HG03378 (cell line): ENCODE measurements around the gene ZNF587.
"Not testable (repeated sequence)": the region's sequence is repeated elsewhere in the genome, so short reads cannot be mapped to it uniquely, and the experiment has no call there.

Source experiments
- ATAC-seq: cut with Tn5 transposase; IDR thresholded peaks from one replicate; pipeline ENCODE4 v1.9.1; 2021; ENCODE audit warnings: mild to moderate bottlenecking, moderate library complexity; ENCODE audit not compliant: unreplicated experiment

Gene ZNF587

GRCh38 chr19:57821501-57821900 is 28.2 kb upstream of the ZNF587 start:
- not testable (repeated sequence) for ATAC-seq

- not testable (repeated sequence) for ATAC-seq
Measured at GRCh38 chr19:57823155-57823554, 26.5 kb upstream of the ZNF587 start.

GRCh38 chr19:57823608-57824007 is 26.1 kb upstream of the ZNF587 start:
- not testable (repeated sequence) for ATAC-seq

- no peak for ATAC-seq
Measured at GRCh38 chr19:57825511-57825910, 24.1 kb upstream of the ZNF587 start.

GRCh38 chr19:57829316-57829715 is 20.3 kb upstream of the ZNF587 start:
- no peak for ATAC-seq

GRCh38 chr19:57830071-57830602 is 19.5 kb upstream of the ZNF587 start, which contains the start of gene ZNF587B:
TSS of gene ZNF587B (plus strand) at chr19:57830299. CDS start at chr19:57830529, 230 bp downstream.
- ATAC-seq = no peak

GRCh38 chr19:57836991-57837390 is 12.7 kb upstream of the ZNF587 start:
- ATAC-seq = not testable (repeated sequence)

- not testable (repeated sequence) for ATAC-seq
Measured at GRCh38 chr19:57838622-57839191, 11.0 kb upstream of the ZNF587 start.

GRCh38 chr19:57841122-57841763 is 8.4 kb upstream of the ZNF587 start:
- ATAC-seq = no peak

- ATAC-seq = not testable (repeated sequence)
Measured at GRCh38 chr19:57847164-57847563, 2.5 kb upstream of the ZNF587 start.

- peak; percentile 25 for ATAC-seq
Measured at GRCh38 chr19:57849162-57849665, 445 bp upstream of the ZNF587 start.

- ATAC-seq = no peak
Measured at GRCh38 chr19:57850553-57851017, 926 bp downstream of the ZNF587 start.

GRCh38 chr19:57851812-57852603 is 2.3 kb downstream of the ZNF587 start:
- ATAC-seq = not testable (repeated sequence)

- ATAC-seq = not testable (repeated sequence)
Measured at GRCh38 chr19:57854117-57854516, 4.5 kb downstream of the ZNF587 start.

GRCh38 chr19:57862351-57862750 is 12.7 kb downstream of the ZNF587 start:
- not testable (repeated sequence) for ATAC-seq

- ATAC-seq = no peak
Measured at GRCh38 chr19:57867868-57868492, 18.3 kb downstream of the ZNF587 start.

GRCh38 chr19:57869655-57870054 is 20.0 kb downstream of the ZNF587 start:
- ATAC-seq = not testable (repeated sequence)

GRCh38 chr19:57870225-57870624 is 20.6 kb downstream of the ZNF587 start:
- no peak for ATAC-seq

GRCh38 chr19:57872450-57872849 is 22.8 kb downstream of the ZNF587 start:
- ATAC-seq = no peak

- ATAC-seq = not testable (repeated sequence)
Measured at GRCh38 chr19:57873883-57874799, 24.5 kb downstream of the ZNF587 start.
